Measurements from ENCODE around the gene EXOC6B.

GRCh38 chr2:72263043-72263775, 562.6 kb downstream of the EXOC6B start:
- no peak for TF ChIP-seq USF2 (CRISPR knock-in tag; IDR thresholded peaks at IDR 0.05)
- no peak for TF ChIP-seq AR (CRISPR knock-in tag; IDR thresholded peaks at IDR 0.05)
- no peak for TF ChIP-seq CTCF (IDR thresholded peaks at IDR 0.05)
- TF ChIP-seq MAX (CRISPR knock-in tag; IDR thresholded peaks at IDR 0.05): no peak
- no peak for TF ChIP-seq E2F5 (CRISPR knock-in tag; IDR thresholded peaks at IDR 0.05)
- TF ChIP-seq ESRRA (CRISPR knock-in tag; IDR thresholded peaks at IDR 0.05; ENCODE audit: borderline replicate concordance): no peak
- no peak for TF ChIP-seq ZNF263 (CRISPR knock-in tag; IDR thresholded peaks at IDR 0.05; ENCODE audit: low read depth)
- no peak for TF ChIP-seq ZSCAN18 (CRISPR knock-in tag; IDR thresholded peaks at IDR 0.05)
- no peak for TF ChIP-seq TEAD4 (CRISPR knock-in tag; IDR thresholded peaks at IDR 0.05)
- no peak for TF ChIP-seq SP1 (CRISPR knock-in tag; conservative IDR thresholded peaks at IDR 0.05)
- no peak for TF ChIP-seq MYBL2 (CRISPR knock-in tag; IDR thresholded peaks at IDR 0.05)
- no peak for TF ChIP-seq ATF2 (CRISPR knock-in tag; IDR thresholded peaks at IDR 0.05; ENCODE audit: borderline replicate concordance, low read depth)
- no peak for TF ChIP-seq TEAD1 (CRISPR knock-in tag; IDR thresholded peaks at IDR 0.05)
- TF ChIP-seq FOXJ3 (CRISPR knock-in tag; IDR thresholded peaks at IDR 0.05; ENCODE audit: borderline replicate concordance): no peak
